HCT116 (cell line): ENCODE measurements around the gene BTBD3.

Source experiments
- ATF3 ChIP-seq: IDR thresholded peaks from 2 replicates; pipeline ENCODE4 v1.6.1; 2012
- CTCF ChIP-seq, 3 experiments: fragments of 200-600 bp in 1 of 3; sonication (generic) in 1 of 3; IDR thresholded peaks in 2 of 3; conservative IDR thresholded peaks in 1 of 3; 2 replicates each; pipeline ENCODE4 v1.5.1; 2012 to 2017; ENCODE audit warnings: low read depth in 2 of 3, low read length in 2 of 3, antibody characterized with exemption in 1 of 3, borderline replicate concordance in 1 of 3, control low read depth in 1 of 3, mild to moderate bottlenecking in 1 of 3, mixed read lengths in 1 of 3, mixed run types in 1 of 3, moderate library complexity in 1 of 3; ENCODE audit not compliant: insufficient read depth in 1 of 3
- EZH2 ChIP-seq: fragments of 200-600 bp; sonication (generic); IDR thresholded peaks from 2 replicates; pipeline ENCODE4 v1.6.1; 2017; ENCODE audit warnings: antibody characterized with exemption, mixed run types
- EZH2phosphoT487 ChIP-seq: fragments of 200-600 bp; IDR thresholded peaks from 2 replicates; pipeline ENCODE4 v1.6.1; 2018; ENCODE audit warnings: antibody characterized with exemption, borderline replicate concordance
- FOSL1 ChIP-seq: IDR thresholded peaks from 2 replicates; pipeline ENCODE4 v1.6.1; 2012; ENCODE audit warnings: low read depth
- MAX ChIP-seq: IDR thresholded peaks from 2 replicates; pipeline ENCODE4 v1.6.1; 2012
- POLR2A ChIP-seq: IDR thresholded peaks from 2 replicates; pipeline ENCODE4 v1.7.0; 2011; ENCODE audit warnings: borderline replicate concordance; ENCODE audit not compliant: insufficient read depth, insufficient read length; ENCODE audit errors: extremely low read depth
- RAD21 ChIP-seq: IDR thresholded peaks from 2 replicates; pipeline ENCODE4 v1.6.1; 2012; ENCODE audit warnings: low read depth, mild to moderate bottlenecking
- SP1 ChIP-seq: IDR thresholded peaks from 2 replicates; pipeline ENCODE4 v1.6.1; 2012; ENCODE audit warnings: low read depth

- TF ChIP-seq SP1, result no peak
- TF ChIP-seq CTCF (IDR thresholded peaks at IDR 0.05 in 2 of 3, conservative IDR thresholded peaks at IDR 0.05 in 1 of 3; ENCODE audit: borderline replicate concordance in 1 of 3, insufficient read depth in 1 of 3, low read depth in 2 of 3, low read length in 2 of 3), result no peak
- TF ChIP-seq FOSL1, result no peak
- TF ChIP-seq ATF3, result no peak
- no peak for TF ChIP-seq EZH2phosphoT487
- no peak for TF ChIP-seq RAD21
- TF ChIP-seq MAX, result no peak
- TF ChIP-seq EZH2, result no peak
- no peak for TF ChIP-seq POLR2A
Observed at GRCh38 chr20:11941593-11942246, 24.0 kb downstream of the BTBD3 start.
